GM13976 (cell line): ENCODE data around the gene MYH1.

Experiments used
- DNase-seq: peaks from one replicate; pipeline ENCODE4 v3.0.0; 2012; ENCODE audit warnings: low spot score
- CTCF ChIP-seq: IDR thresholded peaks from 2 replicates; pipeline ENCODE4 v1.5.1; 2012; ENCODE audit warnings: borderline replicate concordance, mild to moderate bottlenecking; ENCODE audit not compliant: insufficient read depth; ENCODE audit errors: extremely low read depth, missing control alignments, control extremely low read depth
- in situ Hi-C: fragments of 300-500 bp; cut with MboI; formaldehyde crosslinking; loops from one replicate; pipeline ENCODE4 v1.12.0; 2022; ENCODE audit warnings: low sequenced_read_pairs, mixed read lengths, inconsistent platforms; ENCODE audit not compliant: unreplicated experiment

Gene MYH1

GRCh38 chr17:10482252-10482651 lies 36.1 kb downstream of the MYH1 start:
- in situ Hi-C loops = no loop called here
- no peak for DNase-seq
- TF ChIP-seq CTCF = no peak

GRCh38 chr17:10477701-10478100 lies 40.6 kb downstream of the MYH1 start:
- no peak for TF ChIP-seq CTCF
- in situ Hi-C loops = no loop called here
- DNase-seq = no peak

GRCh38 chr17:10474536-10474935 lies 43.8 kb downstream of the MYH1 start:
- TF ChIP-seq CTCF = no peak
- DNase-seq = no peak
- in situ Hi-C loops = no loop called here

- TF ChIP-seq CTCF = no peak
- DNase-seq = no peak
- in situ Hi-C loops = no loop called here
Observed at GRCh38 chr17:10471858-10472257, 46.5 kb downstream of the MYH1 start.

GRCh38 chr17:10469459-10469858 lies 48.9 kb downstream of the MYH1 start, which contains the start of gene MYH4:
Gene MYH4, minus strand, starts transcription at chr17:10469559. Its CDS starts 2,814 bp downstream, at chr17:10466745.
- in situ Hi-C loops = no loop called here

GRCh38 chr17:10463402-10463801 lies 54.9 kb downstream of the MYH1 start:
- no peak for TF ChIP-seq CTCF
- no peak for DNase-seq
- in situ Hi-C loops = no loop called here

More at GRCh38 chr17:10469459-10469858, 48.9 kb downstream of the MYH1 start, which contains the start of gene MYH4:
- TF ChIP-seq CTCF = no peak
- no peak for DNase-seq

GRCh38 chr17:10460062-10460461 lies 58.3 kb downstream of the MYH1 start:
- in situ Hi-C loops = no loop called here
- TF ChIP-seq CTCF = no peak
- no peak for DNase-seq
